GM23338 (cell line): ENCODE data around the gene IL18R1. TPM values are rescaled to one million over a fixed set of nuclear protein-coding genes. Genes with fewer than 3 reads are reported as not detected.

Source experiments
- ATAC-seq: fragments of 200-7000 bp; cut with Tn5 transposase; 3 replicates; pipeline ENCODE4 v1.9.1; 2020
- DNase-seq: peaks from one replicate; pipeline ENCODE4 v3.0.0-alpha.2; 2015; ENCODE audit warnings: low spot score
- H2AFZ ChIP-seq: fragments of 200-600 bp; sonication (generic); 2 replicates; pipeline ENCODE4 v1.8.0; 2016; ENCODE audit warnings: antibody characterized with exemption, mild to moderate bottlenecking, moderate library complexity
- H3F3A ChIP-seq: fragments of 200-600 bp; sonication (generic); replicated peaks from 2 replicates; pipeline ENCODE4 v1.8.0; 2017; ENCODE audit warnings: antibody characterized with exemption, mixed run types, low read depth
- H3K27ac ChIP-seq: fragments of 200-600 bp; sonication (generic); 2 replicates; pipeline ENCODE4 v1.6.1; 2016; ENCODE audit warnings: low read depth
- H3K27me3 ChIP-seq: fragments of 200-600 bp; sonication (generic); 2 replicates; pipeline ENCODE4 v1.8.0; 2016; ENCODE audit warnings: mild to moderate bottlenecking, mixed run types, moderate library complexity; ENCODE audit not compliant: insufficient read depth
- H3K36me3 ChIP-seq: fragments of 200-600 bp; sonication (generic); 2 replicates; pipeline ENCODE4 v1.8.0; 2016; ENCODE audit warnings: mild to moderate bottlenecking; ENCODE audit not compliant: insufficient read depth
- H3K4me1 ChIP-seq: fragments of 200-600 bp; sonication (generic); 2 replicates; pipeline ENCODE4 v1.8.0; 2016; ENCODE audit warnings: mild to moderate bottlenecking, moderate library complexity; ENCODE audit not compliant: insufficient read depth
- H3K4me2 ChIP-seq: fragments of 200-600 bp; sonication (generic); 2 replicates; pipeline ENCODE4 v1.7.1; 2017; ENCODE audit warnings: mixed run types
- H3K4me3 ChIP-seq: fragments of 200-600 bp; sonication (generic); 2 replicates; pipeline ENCODE4 v1.6.1; 2016; ENCODE audit warnings: mixed run types
- H3K79me2 ChIP-seq: fragments of 200-600 bp; sonication (generic); replicated peaks from 2 replicates; pipeline ENCODE4 v1.8.0; 2017; ENCODE audit warnings: mild to moderate bottlenecking; ENCODE audit not compliant: insufficient read depth
- H3K9me2 ChIP-seq: fragments of 200-600 bp; sonication (generic); 2 replicates; pipeline ENCODE4 v1.8.0; 2017; ENCODE audit not compliant: insufficient read depth
- H4K20me1 ChIP-seq: fragments of 200-600 bp; sonication (generic); replicated peaks from 2 replicates; pipeline ENCODE4 v1.8.0; 2017; ENCODE audit warnings: mild to moderate bottlenecking; ENCODE audit not compliant: insufficient read depth
- H3K27ac Mint-ChIP-seq: 2 replicates; pipeline ENCODE4 v1.8.0; 2020; ENCODE audit warnings: inconsistent platforms, mild to moderate bottlenecking, moderate library complexity, mixed read lengths
- H3K27me3 Mint-ChIP-seq: 3 replicates; pipeline ENCODE4 v1.8.0; 2022; ENCODE audit warnings: low read depth, mild to moderate bottlenecking, moderate library complexity, mixed read lengths, inconsistent platforms; ENCODE audit not compliant: insufficient read depth, poor library complexity
- H3K36me3 Mint-ChIP-seq: 3 replicates; pipeline ENCODE4 v1.8.0; 2021; ENCODE audit warnings: low read depth, mild to moderate bottlenecking, inconsistent platforms, moderate library complexity, mixed read lengths
- H3K4me1 Mint-ChIP-seq: 3 replicates; pipeline ENCODE4 v1.8.0; 2020; ENCODE audit warnings: mild to moderate bottlenecking, inconsistent platforms, mixed read lengths
- H3K4me3 Mint-ChIP-seq: 3 replicates; pipeline ENCODE4 v1.8.0; 2021; ENCODE audit warnings: moderate library complexity, mild to moderate bottlenecking, inconsistent platforms, mixed read lengths
- H3K9me3 Mint-ChIP-seq: 3 replicates; pipeline ENCODE4 v1.8.0; 2020; ENCODE audit warnings: moderate library complexity, mild to moderate bottlenecking, inconsistent platforms, mixed read lengths
- CREB1 ChIP-seq: fragments of 250-450 bp; sonication (Bioruptor Pico); IDR thresholded peaks from 2 replicates; pipeline ENCODE4 v1.5.0; 2020; ENCODE audit warnings: low read depth, mild to moderate bottlenecking, moderate library complexity
- EZH2phosphoT487 ChIP-seq: fragments of 200-600 bp; sonication (generic); IDR thresholded peaks from one replicate; pipeline ENCODE4 v1.8.1; 2018; ENCODE audit warnings: antibody characterized with exemption; ENCODE audit not compliant: unreplicated experiment
- JUNB ChIP-seq: IDR thresholded peaks from one replicate; pipeline ENCODE4 v1.6.1; 2016; ENCODE audit warnings: antibody characterized with exemption; ENCODE audit not compliant: unreplicated experiment
- NANOG ChIP-seq: IDR thresholded peaks from 2 replicates; pipeline ENCODE4 v1.6.1; 2016; ENCODE audit warnings: antibody characterized with exemption, borderline replicate concordance
- POLR2AphosphoS5 ChIP-seq: IDR thresholded peaks from 2 replicates; pipeline ENCODE4 v1.6.1; 2016; ENCODE audit warnings: antibody characterized with exemption, low read depth
- STAT1 ChIP-seq: IDR thresholded peaks from one replicate; pipeline ENCODE4 v1.6.1; 2016; ENCODE audit warnings: antibody characterized with exemption; ENCODE audit not compliant: unreplicated experiment
- ZNF114 ChIP-seq: fragments of 250-450 bp; sonication (Bioruptor Pico); IDR thresholded peaks from 2 replicates; pipeline ENCODE4 v1.5.0; 2020; ENCODE audit warnings: mild to moderate bottlenecking, moderate library complexity
- ZNF331 ChIP-seq: fragments of 250-450 bp; sonication (Bioruptor Pico); IDR thresholded peaks from 2 replicates; pipeline ENCODE4 v1.5.0; 2020; ENCODE audit warnings: low read depth, mild to moderate bottlenecking, moderate library complexity
- polyA plus RNA-seq: library from polyadenylated mRNA; unstranded; fragments of >200 nt; fragmentation: Nextera tagmentation; extraction: Ambion mirVana; gene quantifications from 2 replicates; pipeline ENCODE4 v1.2.1, GENCODE V29; 2016
- total RNA-seq: library from RNA; depleted of rRNA; stranded (reverse); fragments of >200 nt; shearing (Covaris generic); gene quantifications from 2 replicates; pipeline ENCODE4 v1.2.3, GENCODE V29; 2014
- TF ChIP-seq, protein P1 (sequence below): IDR thresholded peaks from one replicate; pipeline ENCODE4 v1.6.1; 2018; ENCODE audit warnings: antibody characterized with exemption; ENCODE audit not compliant: unreplicated experiment
- TF ChIP-seq, protein P2 (sequence below), 2 experiments: fragments of 200-600 bp in 1 of 2; sonication (generic) in 1 of 2; conservative IDR thresholded peaks; 2 replicates each; pipeline versions ENCODE4 v1.5.1 to v1.6.1; 2016 to 2017; ENCODE audit warnings: antibody characterized with exemption in 2 of 2, low read depth in 2 of 2, mild to moderate bottlenecking in 2 of 2, moderate library complexity in 1 of 2
- TF ChIP-seq, protein P3 (sequence below): fragments of 250-450 bp; sonication (Bioruptor Pico); IDR thresholded peaks from 2 replicates; pipeline ENCODE4 v1.5.0; 2020; ENCODE audit warnings: mild to moderate bottlenecking, moderate library complexity

Gene IL18R1
- total and polyA plus RNA-seq, 2 experiments from 2014 or later: 0.17 to 0.39 TPM

DNA sequence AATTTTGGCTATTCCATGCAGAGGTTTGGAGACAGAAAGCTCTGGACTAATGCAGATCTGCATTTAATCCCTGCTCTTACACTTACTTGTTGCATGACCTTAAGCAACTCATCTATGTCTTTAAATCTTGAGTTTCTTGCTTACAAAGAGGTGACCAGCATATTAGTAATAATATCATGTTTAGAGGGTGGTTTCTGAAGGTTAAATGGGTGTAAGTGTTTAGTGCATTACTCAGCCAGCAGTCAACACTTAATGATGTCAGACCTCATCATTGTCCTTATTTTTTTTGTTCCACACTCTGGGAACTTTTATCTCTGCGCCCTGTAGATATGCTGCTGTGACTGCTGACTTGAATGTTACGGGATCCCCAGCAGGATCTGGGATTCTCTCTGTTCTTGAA lies 42.6 kb upstream of the IL18R1 start:
- H3K36me3 ChIP-seq: no peaks in the 10 kb centered on the region
- Mint-ChIP-seq H3K36me3 (no peaks in the 10 kb centered on the region; the same call in 2 of the 3 replicates), H3K4me1 (no peaks in the 10 kb centered on the region), H3K4me3 (no peak overlapping the region), H3K27ac (no peak overlapping the region), H3K9me3 (peaks cover 15% of the 10 kb centered on the region; the same call in 2 of the 3 replicates), H3K27me3 (no peaks in the 10 kb centered on the region)
- H3K27me3 ChIP-seq: no peaks in the 10 kb centered on the region
- no peak overlapping the region for H3K27ac ChIP-seq
- no peak overlapping the region for H3K4me3 ChIP-seq
- H3K9me2 ChIP-seq: 0 out of 2 replicates have a peak, but pooled peaks cover 16% of the 10 kb centered on the region
- no peaks in the 10 kb centered on the region for H3K4me1 ChIP-seq
- H2AFZ ChIP-seq: no peak overlapping the region
- H3K4me2 ChIP-seq: no peak overlapping the region
- ATAC-seq: no peak
- TF ChIP-seq ZNF114 (CRISPR knock-in tag) (no peak), CREB1 (CRISPR knock-in tag) (no peak), ZNF331 (no peak), POLR2AphosphoS5 (no peak), STAT1 (no peak), EZH2phosphoT487 (no peak), JUNB (no peak), NANOG (no peak)
- TF ChIP-seq, protein P1, sequence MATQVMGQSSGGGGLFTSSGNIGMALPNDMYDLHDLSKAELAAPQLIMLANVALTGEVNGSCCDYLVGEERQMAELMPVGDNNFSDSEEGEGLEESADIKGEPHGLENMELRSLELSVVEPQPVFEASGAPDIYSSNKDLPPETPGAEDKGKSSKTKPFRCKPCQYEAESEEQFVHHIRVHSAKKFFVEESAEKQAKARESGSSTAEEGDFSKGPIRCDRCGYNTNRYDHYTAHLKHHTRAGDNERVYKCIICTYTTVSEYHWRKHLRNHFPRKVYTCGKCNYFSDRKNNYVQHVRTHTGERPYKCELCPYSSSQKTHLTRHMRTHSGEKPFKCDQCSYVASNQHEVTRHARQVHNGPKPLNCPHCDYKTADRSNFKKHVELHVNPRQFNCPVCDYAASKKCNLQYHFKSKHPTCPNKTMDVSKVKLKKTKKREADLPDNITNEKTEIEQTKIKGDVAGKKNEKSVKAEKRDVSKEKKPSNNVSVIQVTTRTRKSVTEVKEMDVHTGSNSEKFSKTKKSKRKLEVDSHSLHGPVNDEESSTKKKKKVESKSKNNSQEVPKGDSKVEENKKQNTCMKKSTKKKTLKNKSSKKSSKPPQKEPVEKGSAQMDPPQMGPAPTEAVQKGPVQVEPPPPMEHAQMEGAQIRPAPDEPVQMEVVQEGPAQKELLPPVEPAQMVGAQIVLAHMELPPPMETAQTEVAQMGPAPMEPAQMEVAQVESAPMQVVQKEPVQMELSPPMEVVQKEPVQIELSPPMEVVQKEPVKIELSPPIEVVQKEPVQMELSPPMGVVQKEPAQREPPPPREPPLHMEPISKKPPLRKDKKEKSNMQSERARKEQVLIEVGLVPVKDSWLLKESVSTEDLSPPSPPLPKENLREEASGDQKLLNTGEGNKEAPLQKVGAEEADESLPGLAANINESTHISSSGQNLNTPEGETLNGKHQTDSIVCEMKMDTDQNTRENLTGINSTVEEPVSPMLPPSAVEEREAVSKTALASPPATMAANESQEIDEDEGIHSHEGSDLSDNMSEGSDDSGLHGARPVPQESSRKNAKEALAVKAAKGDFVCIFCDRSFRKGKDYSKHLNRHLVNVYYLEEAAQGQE: no peak
- TF ChIP-seq, protein P2, sequence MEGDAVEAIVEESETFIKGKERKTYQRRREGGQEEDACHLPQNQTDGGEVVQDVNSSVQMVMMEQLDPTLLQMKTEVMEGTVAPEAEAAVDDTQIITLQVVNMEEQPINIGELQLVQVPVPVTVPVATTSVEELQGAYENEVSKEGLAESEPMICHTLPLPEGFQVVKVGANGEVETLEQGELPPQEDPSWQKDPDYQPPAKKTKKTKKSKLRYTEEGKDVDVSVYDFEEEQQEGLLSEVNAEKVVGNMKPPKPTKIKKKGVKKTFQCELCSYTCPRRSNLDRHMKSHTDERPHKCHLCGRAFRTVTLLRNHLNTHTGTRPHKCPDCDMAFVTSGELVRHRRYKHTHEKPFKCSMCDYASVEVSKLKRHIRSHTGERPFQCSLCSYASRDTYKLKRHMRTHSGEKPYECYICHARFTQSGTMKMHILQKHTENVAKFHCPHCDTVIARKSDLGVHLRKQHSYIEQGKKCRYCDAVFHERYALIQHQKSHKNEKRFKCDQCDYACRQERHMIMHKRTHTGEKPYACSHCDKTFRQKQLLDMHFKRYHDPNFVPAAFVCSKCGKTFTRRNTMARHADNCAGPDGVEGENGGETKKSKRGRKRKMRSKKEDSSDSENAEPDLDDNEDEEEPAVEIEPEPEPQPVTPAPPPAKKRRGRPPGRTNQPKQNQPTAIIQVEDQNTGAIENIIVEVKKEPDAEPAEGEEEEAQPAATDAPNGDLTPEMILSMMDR (conservative IDR thresholded peaks at IDR 0.05; ENCODE audit: low read depth in 2 of 2): no peak
- DNase-seq: no peak
- H3F3A ChIP-seq: no peaks in the 10 kb centered on the region
- H3K79me2 ChIP-seq: no peaks in the 10 kb centered on the region
- no peaks in the 10 kb centered on the region for H4K20me1 ChIP-seq

DNA sequence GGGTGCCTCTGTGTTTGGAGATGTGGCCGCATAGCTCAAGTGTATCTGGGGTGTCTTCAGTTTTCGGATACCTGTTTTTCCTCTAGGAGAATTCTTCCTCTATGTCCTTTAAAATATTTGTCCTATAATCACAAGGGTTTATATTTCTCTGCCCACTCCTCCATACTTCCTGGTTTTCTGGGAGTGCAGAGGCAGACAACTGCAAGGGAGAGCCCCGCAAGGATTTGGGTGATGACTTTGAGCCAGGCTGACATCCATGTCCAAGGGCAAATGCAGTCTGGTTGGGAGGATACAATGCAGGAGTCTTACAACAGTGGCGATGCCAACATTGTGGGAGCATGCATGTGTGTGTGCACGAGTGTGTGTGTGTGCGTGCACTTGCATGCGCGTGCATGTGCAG lies 42.1 kb upstream of the IL18R1 start:
- H3K4me3 Mint-ChIP-seq: no peak overlapping the region
- no peaks in the 10 kb centered on the region for H3K27me3 Mint-ChIP-seq
- H3K9me3 Mint-ChIP-seq: peaks cover 15% of the 10 kb centered on the region; the same call in 2 of the 3 replicates
- ATAC-seq (no peak), DNase-seq (no peak)
- Histone ChIP-seq H3K27ac (no peak overlapping the region), H3K9me2 (0 out of 2 replicates have a peak, but pooled peaks cover 16% of the 10 kb centered on the region), H3K4me1 (no peaks in the 10 kb centered on the region), H3K36me3 (no peaks in the 10 kb centered on the region), H3F3A (no peaks in the 10 kb centered on the region), H2AFZ (no peak overlapping the region), H3K27me3 (no peaks in the 10 kb centered on the region), H3K79me2 (no peaks in the 10 kb centered on the region), H4K20me1 (no peaks in the 10 kb centered on the region), H3K4me3 (no peak overlapping the region), H3K4me2 (no peak overlapping the region)
- H3K27ac Mint-ChIP-seq: no peak overlapping the region
- no peaks in the 10 kb centered on the region; the same call in 2 of the 3 replicates for H3K36me3 Mint-ChIP-seq
- H3K4me1 Mint-ChIP-seq: no peaks in the 10 kb centered on the region
- TF ChIP-seq, protein P3, sequence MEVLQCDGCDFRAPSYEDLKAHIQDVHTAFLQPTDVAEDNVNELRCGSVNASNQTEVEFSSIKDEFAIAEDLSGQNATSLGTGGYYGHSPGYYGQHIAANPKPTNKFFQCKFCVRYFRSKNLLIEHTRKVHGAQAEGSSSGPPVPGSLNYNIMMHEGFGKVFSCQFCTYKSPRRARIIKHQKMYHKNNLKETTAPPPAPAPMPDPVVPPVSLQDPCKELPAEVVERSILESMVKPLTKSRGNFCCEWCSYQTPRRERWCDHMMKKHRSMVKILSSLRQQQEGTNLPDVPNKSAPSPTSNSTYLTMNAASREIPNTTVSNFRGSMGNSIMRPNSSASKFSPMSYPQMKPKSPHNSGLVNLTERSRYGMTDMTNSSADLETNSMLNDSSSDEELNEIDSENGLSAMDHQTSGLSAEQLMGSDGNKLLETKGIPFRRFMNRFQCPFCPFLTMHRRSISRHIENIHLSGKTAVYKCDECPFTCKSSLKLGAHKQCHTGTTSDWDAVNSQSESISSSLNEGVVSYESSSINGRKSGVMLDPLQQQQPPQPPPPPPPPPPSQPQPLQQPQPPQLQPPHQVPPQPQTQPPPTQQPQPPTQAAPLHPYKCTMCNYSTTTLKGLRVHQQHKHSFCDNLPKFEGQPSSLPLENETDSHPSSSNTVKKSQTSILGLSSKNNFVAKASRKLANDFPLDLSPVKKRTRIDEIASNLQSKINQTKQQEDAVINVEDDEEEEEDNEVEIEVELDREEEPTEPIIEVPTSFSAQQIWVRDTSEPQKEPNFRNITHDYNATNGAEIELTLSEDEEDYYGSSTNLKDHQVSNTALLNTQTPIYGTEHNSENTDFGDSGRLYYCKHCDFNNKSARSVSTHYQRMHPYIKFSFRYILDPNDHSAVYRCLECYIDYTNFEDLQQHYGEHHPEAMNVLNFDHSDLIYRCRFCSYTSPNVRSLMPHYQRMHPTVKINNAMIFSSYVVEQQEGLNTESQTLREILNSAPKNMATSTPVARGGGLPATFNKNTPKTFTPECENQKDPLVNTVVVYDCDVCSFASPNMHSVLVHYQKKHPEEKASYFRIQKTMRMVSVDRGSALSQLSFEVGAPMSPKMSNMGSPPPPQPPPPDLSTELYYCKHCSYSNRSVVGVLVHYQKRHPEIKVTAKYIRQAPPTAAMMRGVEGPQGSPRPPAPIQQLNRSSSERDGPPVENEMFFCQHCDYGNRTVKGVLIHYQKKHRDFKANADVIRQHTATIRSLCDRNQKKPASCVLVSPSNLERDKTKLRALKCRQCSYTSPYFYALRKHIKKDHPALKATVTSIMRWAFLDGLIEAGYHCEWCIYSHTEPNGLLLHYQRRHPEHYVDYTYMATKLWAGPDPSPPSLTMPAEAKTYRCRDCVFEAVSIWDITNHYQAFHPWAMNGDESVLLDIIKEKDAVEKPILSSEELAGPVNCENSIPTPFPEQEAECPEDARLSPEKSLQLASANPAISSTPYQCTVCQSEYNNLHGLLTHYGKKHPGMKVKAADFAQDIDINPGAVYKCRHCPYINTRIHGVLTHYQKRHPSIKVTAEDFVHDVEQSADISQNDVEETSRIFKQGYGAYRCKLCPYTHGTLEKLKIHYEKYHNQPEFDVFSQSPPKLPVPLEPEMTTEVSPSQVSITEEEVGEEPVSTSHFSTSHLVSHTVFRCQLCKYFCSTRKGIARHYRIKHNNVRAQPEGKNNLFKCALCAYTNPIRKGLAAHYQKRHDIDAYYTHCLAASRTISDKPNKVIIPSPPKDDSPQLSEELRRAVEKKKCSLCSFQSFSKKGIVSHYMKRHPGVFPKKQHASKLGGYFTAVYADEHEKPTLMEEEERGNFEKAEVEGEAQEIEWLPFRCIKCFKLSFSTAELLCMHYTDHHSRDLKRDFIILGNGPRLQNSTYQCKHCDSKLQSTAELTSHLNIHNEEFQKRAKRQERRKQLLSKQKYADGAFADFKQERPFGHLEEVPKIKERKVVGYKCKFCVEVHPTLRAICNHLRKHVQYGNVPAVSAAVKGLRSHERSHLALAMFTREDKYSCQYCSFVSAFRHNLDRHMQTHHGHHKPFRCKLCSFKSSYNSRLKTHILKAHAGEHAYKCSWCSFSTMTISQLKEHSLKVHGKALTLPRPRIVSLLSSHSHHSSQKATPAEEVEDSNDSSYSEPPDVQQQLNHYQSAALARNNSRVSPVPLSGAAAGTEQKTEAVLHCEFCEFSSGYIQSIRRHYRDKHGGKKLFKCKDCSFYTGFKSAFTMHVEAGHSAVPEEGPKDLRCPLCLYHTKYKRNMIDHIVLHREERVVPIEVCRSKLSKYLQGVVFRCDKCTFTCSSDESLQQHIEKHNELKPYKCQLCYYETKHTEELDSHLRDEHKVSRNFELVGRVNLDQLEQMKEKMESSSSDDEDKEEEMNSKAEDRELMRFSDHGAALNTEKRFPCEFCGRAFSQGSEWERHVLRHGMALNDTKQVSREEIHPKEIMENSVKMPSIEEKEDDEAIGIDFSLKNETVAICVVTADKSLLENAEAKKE (CRISPR knock-in tag): no peak
